Measurements from ENCODE around the gene VEZF1.
A peak's percentile ranks its signal among the peaks of the same experiment; 100 is the strongest.

GRCh38 chr17:57986841-57987580 lies 1.0 kb downstream of the VEZF1 start:
- TF ChIP-seq CTCF (IDR thresholded peaks at IDR 0.05) (no peak), EP300 (IDR thresholded peaks at IDR 0.05) (no peak), POLR2A (IDR thresholded peaks at IDR 0.05; ENCODE audit: low read length) (no peak), E2F6 (IDR thresholded peaks at IDR 0.05; ENCODE audit: borderline replicate concordance, low read depth) (peak; percentile 35; the same call in 1 of the 2 replicates), REST (IDR thresholded peaks at IDR 0.05) (peak; percentile 19; the same call in 1 of the 2 replicates), USF2 (IDR thresholded peaks at IDR 0.05) (no peak), MYC (IDR thresholded peaks at IDR 0.05; ENCODE audit: borderline replicate concordance, low read length) (no peak; the same call in 1 of the 2 replicates), HDAC2 (IDR thresholded peaks at IDR 0.05) (no peak), RCOR1 (IDR thresholded peaks at IDR 0.05; ENCODE audit: low read depth, low read length) (no peak), BHLHE40 (IDR thresholded peaks at IDR 0.05; ENCODE audit: low read depth, low read length) (no peak), BCL3 (IDR thresholded peaks at IDR 0.05) (no peak), CBX2 (IDR thresholded peaks at IDR 0.05; ENCODE audit: borderline replicate concordance, low read depth) (no peak)

Data from A549 (cell line).